HG03558 (cell line): Measurements from ENCODE around the gene TCP11X1.
"Not testable (repeated sequence)": the region's sequence is repeated elsewhere in the genome, so short reads cannot be mapped to it uniquely, and the experiment has no call there.

Experiments
- ATAC-seq: cut with Tn5 transposase; IDR thresholded peaks from one replicate; pipeline ENCODE4 v1.9.1; 2021; ENCODE audit warnings: moderate number of reproducible peaks; ENCODE audit not compliant: unreplicated experiment; ENCODE audit errors: extremely low read depth

Gene TCP11X1

GRCh38 chrX:102214986-102215385 is at the start of gene TCP11X1:
TCP11X1 (plus strand) TSS chrX:102215301.
- ATAC-seq, result not testable (repeated sequence)

GRCh38 chrX:102185967-102186720 is 29.0 kb upstream of the TCP11X1 start:
- ATAC-seq, result no peak

- ATAC-seq, result not testable (repeated sequence)
Observed at GRCh38 chrX:102207940-102208339, 7.2 kb upstream of the TCP11X1 start.

GRCh38 chrX:102216497-102216896 is 1.4 kb downstream of the TCP11X1 start:
- not testable (repeated sequence) for ATAC-seq

GRCh38 chrX:102235678-102236077 is 20.6 kb downstream of the TCP11X1 start:
- not testable (repeated sequence) for ATAC-seq

DNA sequence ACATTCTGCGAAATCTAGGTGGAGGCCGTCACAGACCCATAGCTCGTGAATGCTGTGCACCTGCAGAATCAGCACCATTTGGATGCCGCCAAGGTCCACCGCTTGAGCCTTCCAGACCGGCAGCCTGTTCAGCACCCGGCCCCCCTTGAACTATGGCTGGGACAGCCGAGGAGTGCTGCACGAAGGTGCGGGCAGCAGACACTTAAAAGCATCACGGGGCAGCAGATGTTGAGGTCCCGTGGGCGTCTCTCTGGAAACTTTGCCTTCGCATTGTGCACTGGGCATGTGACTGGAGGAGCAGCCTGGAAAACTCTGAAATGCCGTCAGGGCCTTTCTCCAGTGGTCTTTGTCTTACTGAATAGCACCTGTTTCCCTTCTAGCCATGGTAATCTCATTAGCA is 25.2 kb downstream of the TCP11X1 start:
- ATAC-seq, result not testable (repeated sequence)

- not testable (repeated sequence) for ATAC-seq
Observed at GRCh38 chrX:102246893-102247292, 31.8 kb downstream of the TCP11X1 start, which contains the start of gene NXF2. NXF2 (plus strand) TSS chrX:102247167; CDS start chrX:102307079, 59,912 bp downstream.

GRCh38 chrX:102272231-102272630 is 57.1 kb downstream of the TCP11X1 start:
- not testable (repeated sequence) for ATAC-seq
